Activated CD4-positive, alpha-beta T cell treated with anti-CD3 and anti-CD28 coated beads, Interleukin-2, amount 50 U/mL, for 24 hours (primary cell): Measurements from ENCODE around the gene UCP3.

Experiments used
- DNase-seq, 2 donors: peaks; one replicate each; pipeline ENCODE4 v3.0.0-alpha.2; 2020; ENCODE audit warnings: low read depth in 1 of 2, low spot score in 1 of 2

The UCP3 gene

GRCh38 chr11:74018331-74019005 lies 9.6 kb upstream of the UCP3 start:
- no peak for DNase-seq

GRCh38 chr11:74017631-74018030 lies 8.7 kb upstream of the UCP3 start:
- no peak for DNase-seq

GRCh38 chr11:74015919-74016684 lies 7.2 kb upstream of the UCP3 start:
- DNase-seq = no peak

- DNase-seq = no peak
Observed at GRCh38 chr11:74014880-74015279, 6.0 kb upstream of the UCP3 start.

GRCh38 chr11:74013141-74013540 lies 4.3 kb upstream of the UCP3 start:
- DNase-seq = no peak

GRCh38 chr11:74012074-74012809 lies 3.4 kb upstream of the UCP3 start:
- no peak for DNase-seq

DNA sequence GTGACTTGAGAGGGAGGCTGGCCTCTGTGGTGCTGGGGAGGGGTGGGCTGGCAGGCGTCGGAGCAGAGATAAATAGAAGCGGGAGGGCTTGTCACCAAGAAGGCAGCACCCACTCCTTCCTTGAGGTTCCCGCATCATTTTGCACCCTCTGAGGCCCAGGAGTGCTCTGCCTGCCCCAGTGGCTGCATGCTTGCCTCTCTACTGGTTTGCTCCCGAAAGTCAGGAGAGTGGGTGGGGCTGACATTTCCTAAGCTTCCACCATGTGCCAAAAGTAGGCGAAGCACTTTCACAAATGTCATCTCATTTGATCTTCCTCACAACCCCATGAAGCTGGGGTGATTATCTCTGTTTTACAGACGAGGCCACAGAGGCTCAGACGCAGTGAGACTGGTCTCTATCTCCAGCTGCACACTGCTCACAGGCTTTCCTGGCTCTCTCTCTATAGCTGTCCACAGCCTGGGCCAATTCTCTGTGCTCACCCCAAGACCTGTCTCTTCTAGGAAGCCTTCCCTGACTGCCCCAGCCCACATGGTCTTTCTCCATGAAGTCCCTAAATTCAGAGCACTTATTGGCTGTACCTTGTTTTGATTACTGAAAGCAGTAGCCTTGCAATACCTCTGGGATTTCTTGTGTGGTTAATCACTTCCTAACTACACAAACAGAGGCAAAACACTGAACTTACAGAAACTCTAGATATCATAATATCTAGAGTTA lies 2.6 kb upstream of the UCP3 start:
- no peak for DNase-seq

GRCh38 chr11:74010306-74011300 lies 1.7 kb upstream of the UCP3 start:
- no peak for DNase-seq

- DNase-seq = no peak
Observed at GRCh38 chr11:74009675-74010305, 905 bp upstream of the UCP3 start.

DNA sequence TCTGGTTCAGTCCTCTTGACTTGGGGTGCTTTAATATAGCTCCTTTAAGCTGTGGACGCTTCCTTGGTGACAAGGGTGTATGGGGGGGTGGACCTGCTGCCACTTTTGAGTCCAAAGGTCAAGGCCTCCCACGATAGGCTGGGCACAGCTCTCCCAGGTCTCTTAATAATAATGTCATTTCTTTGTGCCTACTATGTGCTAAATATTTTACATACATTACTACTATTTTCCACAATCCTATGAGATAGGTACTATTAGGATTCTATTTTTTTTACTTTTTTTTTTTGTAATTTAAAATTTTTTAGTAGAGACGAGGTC lies 304 bp upstream of the UCP3 start:
- DNase-seq = no peak

DNA sequence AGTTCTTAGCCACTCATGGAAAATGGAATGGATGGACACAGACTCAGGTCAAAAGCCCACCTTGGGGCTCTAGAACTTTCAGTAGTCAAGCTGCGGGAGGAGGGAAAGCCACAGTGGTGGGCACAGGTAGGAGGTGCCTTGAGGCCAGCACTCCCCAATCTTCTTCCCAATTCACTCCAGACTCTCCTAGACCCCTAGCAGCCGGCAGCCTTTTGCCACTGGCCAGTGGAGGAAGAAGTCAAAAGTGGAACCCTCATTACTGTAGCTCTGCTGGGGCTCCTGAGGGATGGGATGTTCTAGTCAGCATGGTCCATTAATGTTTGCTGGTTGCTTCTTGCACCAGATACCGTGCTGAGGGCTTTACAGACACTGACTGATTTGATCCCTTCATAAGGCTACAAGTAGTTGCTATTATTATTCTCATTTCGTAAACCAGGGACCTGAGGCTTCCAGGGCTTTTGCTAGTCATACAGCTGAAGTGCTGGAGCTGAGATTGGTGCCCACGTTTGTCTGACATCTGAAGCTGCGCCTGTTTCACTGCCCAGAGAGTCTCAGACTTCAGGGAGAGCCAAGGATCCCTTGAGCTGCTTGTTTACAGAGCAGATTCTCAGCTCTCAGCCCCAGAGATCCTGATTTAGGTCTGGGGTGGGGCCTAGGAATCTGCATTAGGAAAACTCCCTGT lies 1.1 kb downstream of the UCP3 start:
- no peak for DNase-seq

GRCh38 chr11:74006743-74007304 lies 2.1 kb downstream of the UCP3 start:
- DNase-seq = no peak

DNA sequence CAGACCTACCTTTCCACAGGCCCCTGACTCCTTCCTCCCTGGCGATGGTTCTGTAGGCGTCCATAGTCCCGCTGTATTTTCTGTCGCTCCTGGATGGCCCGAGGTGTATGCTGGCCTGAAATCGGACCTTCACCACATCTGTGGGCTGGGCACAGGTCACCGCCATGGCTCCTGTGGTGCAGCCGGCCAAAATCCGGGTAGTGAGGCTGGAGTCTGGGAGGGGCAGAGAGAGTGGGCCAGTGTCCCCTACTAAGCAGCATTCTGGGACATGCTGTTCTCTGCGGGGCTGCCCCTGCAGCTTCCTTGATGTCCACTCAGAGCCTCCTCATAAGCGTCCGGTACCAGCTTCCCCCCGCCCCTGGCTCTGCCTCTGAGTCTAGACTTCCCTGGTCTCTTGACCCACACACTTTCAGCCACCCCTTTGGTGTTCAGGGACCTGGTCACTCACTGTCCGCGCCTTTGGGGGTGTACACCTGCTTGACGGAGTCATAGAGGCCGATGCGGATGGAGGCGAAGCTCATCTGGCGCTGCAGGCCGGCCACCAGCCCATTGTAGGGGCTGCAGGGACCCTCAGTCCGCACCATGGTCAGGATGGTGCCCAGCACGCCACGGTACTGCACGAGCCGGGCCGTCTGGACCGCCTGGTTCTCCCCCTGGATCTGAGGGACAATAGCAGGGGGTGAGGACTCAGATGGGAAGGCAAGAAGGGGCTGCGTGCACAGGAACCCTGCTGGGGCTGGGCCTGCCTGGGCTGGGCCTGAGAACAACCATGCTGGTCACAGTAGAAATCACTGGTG lies 3.0 kb downstream of the UCP3 start:
- no peak for DNase-seq

- DNase-seq = peak; percentile 45 to 63
Observed at GRCh38 chr11:74004759-74005615, 3.9 kb downstream of the UCP3 start.

GRCh38 chr11:74004046-74004695 lies 4.7 kb downstream of the UCP3 start:
- no peak for DNase-seq

GRCh38 chr11:74002832-74003231 lies 6.1 kb downstream of the UCP3 start:
- no peak for DNase-seq

DNA sequence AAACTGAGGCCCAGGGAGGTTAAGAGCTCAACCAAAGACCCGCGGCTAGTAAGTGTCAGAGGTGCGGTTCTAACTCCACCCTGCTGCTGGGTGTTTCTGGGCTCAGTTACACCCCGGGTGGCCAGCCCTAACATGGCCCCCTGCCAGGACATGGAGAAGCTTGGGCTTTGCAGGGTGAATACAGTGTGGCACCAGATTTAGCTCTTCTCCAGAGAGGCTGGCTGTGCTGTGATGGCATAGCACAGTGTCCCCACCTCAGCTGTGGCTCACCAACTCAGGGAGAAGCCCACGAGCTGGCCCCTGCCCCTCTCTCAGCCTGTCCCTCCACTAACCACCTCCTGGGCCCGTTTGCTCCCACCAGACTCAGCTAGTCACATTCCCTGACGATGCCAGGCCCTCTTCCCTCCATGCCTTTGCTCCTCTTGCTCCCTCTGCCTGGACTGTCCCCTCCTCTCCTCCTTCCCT lies 7.0 kb downstream of the UCP3 start:
- no peak for DNase-seq
